SH-SY5Y (cell line): Measurements from ENCODE around the gene C20orf204.

Experiments
- GATA2 ChIP-seq: IDR thresholded peaks from 2 replicates; pipeline ENCODE4 v1.6.1; 2011; ENCODE audit warnings: mild to moderate bottlenecking, low read depth, low read length
- GATA3 ChIP-seq: IDR thresholded peaks from 2 replicates; pipeline ENCODE4 v1.6.1; 2011; ENCODE audit warnings: low read depth, mild to moderate bottlenecking, low read length, moderate library complexity

DNA sequence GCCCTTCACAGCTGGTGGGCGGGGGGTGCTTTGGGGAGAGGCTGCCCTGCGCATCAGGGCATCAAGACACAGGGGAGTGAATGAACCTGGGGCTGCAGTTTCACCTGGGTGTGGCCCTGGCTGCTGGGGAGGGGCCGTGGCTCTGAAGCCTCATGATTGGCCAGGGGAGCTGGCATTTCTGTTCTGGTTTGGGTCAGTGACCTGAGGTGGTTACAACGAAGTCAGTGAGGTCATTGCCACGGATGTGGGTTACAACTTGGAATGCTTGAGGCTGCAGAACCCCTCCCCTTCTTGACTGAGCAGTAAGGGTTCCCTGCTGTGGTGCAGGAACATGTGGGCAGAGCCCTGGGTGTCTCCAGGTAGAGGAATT lies 30.0 kb downstream of the C20orf204 start:
- TF ChIP-seq GATA2 (no peak), GATA3 (no peak)
